HG03095 (cell line): Measurements from ENCODE around the gene DPYD.
"Not testable (repeated sequence)": the region's sequence is repeated elsewhere in the genome, so short reads cannot be mapped to it uniquely, and the experiment has no call there.

Source experiments
- ATAC-seq: cut with Tn5 transposase; IDR thresholded peaks from one replicate; pipeline ENCODE4 v1.9.1; 2021; ENCODE audit warnings: moderate library complexity; ENCODE audit not compliant: unreplicated experiment

The DPYD gene

DNA sequence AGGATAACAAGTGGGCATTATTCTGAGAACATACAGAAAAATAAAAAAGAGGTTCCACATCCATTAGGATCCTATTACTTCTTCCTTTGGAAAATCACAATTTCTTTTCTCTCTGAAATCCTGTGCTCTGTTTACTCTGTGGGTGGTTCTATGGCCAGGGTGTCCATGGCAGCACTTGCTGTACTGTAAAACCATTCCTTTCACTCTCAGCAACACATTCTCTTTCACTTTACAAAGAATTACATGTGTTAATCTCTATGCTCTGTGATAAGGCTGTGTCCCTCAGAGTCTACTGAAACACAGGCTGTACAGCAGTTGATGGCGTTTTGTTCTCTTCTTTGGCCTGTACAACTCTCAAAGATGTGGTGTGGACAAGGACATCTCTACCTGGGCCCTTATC is 675.2 kb downstream of the DPYD start:
- no peak for ATAC-seq

DNA sequence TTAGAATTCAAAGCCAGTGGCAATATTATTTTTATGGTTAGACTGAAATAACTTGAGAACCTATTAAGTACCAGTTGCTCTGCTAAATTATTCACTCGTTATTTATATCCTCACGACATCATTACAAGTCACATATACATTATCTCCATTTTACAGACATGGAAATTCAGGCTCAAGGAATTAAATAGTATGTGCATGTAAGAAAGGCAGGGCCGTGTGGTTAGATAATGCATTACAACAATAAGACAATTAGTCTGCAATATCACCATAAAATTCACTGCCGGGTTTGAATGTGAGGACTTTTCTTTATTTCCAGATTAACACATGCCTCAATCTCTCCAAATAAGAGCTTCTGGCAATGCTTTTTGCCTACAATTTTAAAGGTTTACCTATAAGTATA is 675.8 kb downstream of the DPYD start:
- ATAC-seq: no peak

DNA sequence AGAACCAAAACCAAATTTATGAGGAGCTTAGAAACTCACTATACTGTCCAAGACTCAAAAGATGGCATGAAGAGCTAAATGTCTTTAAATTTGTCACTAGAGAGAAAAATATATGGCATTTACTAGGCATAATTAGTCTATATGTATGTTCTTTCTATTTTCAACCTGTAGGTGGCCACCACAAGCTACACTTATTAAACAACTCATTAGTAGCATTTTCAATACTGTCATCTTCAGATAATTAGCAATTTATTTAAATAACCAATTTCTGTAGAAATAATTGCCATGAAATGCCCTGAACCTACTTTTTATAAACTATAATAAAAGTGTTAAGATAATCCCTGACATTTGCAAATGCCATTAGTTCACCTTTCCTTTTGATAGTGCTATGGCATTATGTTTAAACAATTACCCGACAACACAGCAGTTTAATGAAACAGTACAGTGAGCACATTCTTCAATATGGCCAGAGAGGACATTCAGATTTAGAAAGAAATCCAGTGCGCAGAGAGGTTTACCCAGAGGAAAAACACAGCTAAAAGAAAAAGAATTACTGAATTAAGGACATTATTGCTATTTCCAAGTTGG is 676.8 kb downstream of the DPYD start:
- no peak for ATAC-seq

DNA sequence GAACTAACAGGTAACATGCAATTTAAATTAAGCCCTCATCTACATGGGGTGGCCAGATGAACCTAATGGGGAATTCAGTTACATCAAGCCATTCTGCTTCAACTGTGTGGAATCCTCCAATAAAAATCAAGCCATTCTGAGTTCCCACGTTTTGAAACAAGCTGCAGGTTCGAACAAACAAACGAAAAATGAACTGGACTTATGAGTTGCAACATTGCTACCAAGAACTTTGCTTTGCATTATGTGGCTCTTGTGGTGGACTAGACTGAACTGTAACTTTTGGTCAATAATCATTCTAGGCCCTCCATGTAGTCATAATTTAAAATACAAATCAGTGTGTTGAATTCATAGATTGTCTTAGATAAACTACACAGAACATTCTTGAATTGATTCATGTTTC is 682.0 kb downstream of the DPYD start:
- ATAC-seq: no peak

DNA sequence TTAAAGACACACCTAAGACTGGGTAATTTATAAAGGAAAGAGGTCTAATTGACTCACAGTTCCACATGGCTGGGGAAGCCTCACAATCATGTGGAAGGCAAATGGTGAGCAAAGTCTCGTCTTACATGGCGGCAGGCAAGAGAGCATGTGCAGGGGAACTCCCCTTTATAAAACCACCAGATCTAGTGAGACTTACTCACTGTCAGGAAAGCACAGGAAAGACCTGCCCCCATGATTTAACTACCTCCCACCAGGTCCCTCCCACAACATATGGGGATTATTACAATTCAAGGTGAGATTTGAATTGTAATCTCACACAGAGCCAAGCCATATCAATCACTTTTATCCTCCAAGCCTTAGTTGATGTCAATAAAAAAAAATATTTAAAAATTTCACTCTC is 689.5 kb downstream of the DPYD start:
- ATAC-seq: not testable (repeated sequence)

DNA sequence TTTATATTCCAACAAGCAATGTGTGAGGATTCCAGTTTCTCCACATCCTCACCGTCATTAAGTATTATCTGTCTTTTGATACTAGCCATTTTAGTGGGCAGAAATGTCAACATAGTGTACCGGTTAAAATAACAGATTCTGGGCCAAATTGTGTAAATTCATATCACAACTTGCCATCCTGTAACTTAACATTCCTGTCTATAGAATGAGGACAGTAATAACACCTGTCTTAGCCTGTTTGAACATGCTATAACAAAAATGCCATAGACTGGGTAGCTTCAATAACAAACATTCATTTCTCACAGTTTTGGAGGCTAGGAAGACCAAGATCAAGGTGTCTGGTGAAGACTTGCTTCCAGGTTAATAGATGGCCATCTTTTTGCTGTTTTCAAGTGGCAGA is 708.2 kb downstream of the DPYD start:
- no peak for ATAC-seq

DNA sequence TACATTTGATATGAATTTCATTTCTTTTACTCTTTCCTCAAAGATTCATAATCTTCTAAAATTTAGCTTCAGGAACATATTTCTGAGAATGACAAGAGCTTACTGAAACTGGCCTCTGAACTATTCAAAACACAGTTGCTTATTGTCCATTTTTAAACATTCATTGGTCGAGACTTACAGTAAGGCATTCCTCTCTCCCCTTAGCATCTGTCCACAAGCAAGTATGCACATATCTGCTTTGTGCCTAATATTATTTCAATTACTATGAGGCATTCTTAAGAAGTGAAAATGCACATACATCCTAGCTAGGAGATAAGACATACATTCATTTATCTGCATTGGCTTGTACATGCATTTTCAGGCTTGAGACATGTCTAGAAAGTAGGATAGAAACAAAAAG is 710.5 kb downstream of the DPYD start:
- no peak for ATAC-seq

DNA sequence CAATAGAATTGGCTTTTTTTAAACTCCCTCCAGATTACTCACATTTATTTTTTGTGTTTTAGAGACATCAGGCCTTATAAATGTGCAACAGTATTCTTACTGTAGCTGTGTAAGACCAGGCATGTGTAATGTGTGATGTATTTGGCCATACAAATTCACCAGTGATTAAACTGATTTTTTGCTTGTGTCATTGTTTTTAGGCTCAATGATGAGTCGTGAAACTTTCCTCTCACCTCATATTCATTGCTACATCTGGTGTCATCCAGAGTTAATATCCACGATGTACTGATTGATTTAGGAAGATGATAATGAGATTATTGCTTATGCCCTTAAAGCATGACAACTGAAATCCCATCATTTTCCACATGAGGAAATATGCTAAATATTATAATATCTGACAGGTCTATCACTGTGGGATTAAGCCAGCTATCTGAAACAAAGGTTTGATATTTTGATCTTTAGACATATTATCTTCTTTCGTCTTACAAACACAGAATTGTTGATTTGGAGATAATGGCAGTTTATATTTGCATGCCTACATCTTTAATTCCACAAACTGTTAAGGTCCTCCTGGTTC is 711.4 kb downstream of the DPYD start:
- ATAC-seq: no peak

DNA sequence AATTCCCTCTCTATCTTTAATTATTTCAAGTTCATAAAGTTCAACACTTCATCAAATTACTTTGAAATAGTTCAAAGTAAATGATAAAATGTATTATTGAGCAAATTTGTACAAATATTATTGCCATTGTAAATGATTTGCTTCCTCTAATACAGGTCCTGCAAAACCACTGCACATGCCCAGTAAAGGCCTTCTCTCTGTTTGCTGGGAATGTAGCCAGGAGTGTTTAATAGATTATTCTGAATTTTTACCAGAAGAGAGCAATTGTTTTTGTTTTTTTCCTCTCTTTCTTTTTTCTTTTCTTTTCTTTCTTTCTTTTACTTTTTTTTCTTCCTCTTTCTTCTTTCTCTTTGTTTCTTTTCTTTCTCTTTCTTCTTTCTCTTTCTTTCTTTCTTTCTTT is 713.0 kb downstream of the DPYD start:
- ATAC-seq: no peak

DNA sequence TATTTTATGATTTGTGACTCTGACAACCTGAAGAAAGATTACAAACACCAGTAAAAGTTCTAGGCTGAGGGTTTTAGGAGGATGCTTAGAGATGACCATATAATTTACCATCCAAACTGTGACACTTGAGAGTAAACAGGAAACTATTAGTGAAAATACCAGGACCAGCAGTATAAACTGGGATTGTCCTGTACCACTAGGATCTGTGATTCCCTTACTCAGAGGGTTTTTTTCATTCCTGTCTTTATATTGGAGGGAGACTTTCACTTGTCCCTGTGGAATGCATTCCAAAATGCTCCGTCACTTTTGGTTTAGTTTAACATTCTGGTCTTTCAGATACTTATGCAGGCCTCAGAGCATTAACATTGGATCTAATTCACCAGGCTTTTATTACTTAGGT is 716.4 kb downstream of the DPYD start:
- ATAC-seq: no peak

DNA sequence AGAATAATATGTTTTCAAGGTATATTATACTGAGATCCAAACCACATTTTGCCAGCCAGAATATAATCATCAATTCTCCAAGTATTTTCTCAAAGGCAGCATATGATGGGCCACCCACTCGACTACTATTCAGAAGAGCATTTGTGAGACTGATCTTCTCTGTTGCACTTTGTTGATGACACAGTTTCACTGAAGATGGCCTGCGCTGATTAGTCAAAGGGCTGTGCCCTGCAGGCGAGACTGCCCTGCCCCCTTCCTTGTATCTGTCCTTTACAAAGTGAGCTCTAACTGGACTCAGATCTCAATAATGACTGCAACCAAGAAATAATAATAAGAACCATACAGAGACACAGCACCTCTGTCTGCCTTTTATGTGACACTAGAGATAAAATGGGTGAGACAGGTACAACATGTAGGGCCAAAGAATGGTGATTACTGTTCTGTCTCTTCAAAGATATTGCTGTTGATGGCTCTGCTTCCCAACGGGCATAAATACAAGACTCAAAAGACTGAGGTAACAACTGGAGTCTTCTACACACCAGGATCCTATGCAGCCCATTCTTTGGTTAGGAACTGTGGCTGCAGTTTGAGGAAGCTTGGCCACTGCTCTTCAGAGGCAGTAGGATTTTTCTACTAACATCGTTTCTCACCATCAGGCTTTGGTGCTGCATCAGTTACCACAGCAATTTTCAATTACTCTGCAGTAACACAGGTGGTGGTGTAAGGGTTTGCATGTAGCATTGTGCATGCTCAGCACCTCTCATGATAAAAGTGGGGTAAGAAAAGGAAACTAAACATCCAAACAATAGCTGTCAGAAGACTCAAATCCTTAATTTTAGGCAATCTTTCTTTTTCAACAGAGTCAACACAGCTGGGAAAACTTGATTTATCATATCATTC is 718.1 kb downstream of the DPYD start:
- no peak for ATAC-seq

DNA sequence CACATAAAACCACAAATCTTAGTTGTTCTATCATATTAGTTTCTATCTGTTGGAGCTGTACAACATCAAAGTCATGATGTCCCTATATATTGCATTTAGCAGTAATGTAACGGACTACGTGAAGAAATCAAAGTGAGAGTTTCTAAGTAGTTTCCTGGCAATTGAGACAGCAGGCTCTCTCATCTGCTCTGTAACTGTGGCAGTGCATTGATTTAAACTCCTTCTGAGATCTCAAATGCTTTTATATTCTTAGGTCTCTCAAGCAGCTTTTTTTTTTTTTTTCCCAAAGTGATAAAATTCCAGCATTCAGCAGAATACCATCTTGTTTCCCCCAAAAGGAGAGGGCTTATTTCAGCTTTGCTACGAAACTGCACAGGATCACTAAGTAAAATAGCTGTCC is 719.2 kb downstream of the DPYD start:
- no peak for ATAC-seq

DNA sequence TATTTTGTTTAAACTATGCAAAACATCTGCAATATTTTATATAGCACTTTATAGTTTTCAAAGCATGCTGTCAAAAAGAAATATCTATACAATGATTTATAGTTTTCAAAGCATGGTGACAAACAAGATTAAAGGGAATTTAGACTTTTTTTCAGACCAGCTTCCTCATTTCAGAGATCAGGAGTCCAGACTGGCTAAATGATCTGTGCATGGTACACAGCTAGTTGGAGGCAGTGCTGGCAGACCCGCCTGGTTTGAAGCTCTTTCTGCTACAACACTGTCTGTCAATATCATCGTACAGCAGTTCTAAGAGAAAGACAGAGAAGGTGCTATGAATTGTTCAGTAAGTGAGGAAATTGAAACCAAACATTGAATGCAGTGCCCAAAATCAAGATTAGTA is 720.2 kb downstream of the DPYD start:
- no peak for ATAC-seq

DNA sequence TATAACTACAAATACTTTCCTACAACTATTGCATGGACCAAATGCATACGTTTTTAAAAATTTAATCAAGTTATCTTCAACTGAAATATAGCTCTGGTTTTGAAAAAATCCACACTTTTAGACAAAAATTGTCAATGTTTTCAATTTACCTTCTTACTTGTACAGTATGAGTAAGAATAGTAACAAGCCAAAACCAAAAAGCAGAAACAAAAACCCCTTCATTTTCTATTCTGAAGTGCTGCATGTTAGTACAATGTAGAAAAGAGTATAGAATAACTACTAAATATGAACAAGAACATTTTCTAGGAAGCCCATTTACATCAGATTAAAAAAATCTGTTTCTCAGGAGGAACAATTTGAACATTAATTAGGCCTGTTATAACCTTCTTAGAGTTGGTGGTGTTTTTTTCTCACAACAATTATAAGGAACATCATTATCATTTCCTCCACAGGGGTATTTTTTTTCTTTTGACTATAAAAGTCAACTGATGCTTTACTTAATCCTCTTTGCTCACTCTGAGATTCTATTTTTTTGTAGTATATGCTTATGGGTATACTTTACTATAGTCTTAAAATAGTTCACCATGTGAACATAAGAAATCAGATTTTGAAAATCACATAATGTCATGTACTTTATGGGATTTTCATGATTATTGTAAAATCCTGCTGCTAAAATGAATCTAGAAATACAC is 723.9 kb downstream of the DPYD start:
- no peak for ATAC-seq

DNA sequence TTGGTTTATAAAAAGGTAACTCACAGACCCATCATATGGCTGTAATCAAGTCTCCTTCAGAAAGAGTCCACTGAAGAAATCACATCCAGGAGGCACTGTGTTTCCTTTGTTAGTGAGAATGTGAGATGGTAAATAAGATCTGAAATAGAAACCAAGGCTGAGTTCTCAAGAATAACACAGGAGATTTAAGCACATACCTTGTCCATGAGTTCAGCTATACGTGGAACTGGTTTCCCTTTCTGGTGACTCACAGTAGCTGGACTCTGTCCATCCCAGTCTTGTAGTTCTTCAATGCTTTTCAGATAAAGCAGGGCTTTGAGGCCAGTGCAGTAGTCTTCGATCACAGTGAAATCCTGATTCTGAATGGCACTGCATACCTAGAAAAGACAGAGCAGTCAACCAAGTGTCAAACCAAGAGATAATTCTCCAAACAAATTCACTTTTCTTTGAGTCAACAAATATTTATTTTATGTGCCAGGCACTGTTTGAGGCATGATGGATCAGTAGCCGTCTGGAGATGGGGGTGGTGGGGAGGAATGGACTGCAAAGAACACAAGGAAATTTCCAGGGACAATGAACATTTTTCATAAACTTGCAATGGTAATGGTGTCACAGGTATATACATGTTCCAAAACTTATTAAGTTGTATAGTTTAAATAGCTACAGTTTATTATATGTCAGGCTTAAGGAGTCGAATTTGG is 727.8 kb downstream of the DPYD start:
- no peak for ATAC-seq

DNA sequence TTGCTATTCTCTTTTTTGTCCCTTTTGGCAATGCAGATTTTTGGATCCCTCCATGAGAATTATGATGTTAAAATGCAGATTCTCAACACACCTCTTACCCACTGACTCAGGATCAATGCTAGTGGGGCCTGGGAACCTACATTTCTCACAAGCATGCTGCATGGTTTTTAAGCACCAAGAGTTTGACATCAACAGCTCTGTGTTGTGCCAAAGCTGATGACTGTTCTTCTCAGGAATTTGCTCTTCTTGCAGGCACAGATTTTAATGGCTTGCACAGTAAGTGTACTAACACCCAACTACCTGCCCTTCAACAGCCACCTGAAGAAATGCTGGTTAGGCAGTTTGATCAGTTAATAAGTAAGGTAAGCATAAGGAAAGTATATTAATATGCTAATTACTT is 730.5 kb downstream of the DPYD start:
- no peak for ATAC-seq

DNA sequence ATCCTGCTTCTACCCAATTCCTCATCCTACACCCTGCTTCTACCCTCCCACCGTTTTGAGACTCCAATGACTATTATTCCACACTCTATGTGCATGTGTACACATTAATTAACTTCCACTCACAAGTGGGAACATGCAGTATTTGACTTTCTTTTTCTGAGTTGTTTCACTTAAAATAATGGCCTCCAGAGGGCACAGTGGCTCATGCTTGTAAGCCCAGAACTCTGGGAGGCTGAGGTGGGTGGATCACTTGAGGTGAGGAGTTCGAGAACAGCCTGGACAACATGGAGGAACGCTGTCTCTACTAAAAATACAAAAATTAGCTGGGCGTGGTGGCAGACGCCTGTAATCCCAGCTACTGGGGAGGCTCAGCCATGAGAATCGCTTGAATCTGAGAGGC is 734.5 kb downstream of the DPYD start:
- no peak for ATAC-seq

DNA sequence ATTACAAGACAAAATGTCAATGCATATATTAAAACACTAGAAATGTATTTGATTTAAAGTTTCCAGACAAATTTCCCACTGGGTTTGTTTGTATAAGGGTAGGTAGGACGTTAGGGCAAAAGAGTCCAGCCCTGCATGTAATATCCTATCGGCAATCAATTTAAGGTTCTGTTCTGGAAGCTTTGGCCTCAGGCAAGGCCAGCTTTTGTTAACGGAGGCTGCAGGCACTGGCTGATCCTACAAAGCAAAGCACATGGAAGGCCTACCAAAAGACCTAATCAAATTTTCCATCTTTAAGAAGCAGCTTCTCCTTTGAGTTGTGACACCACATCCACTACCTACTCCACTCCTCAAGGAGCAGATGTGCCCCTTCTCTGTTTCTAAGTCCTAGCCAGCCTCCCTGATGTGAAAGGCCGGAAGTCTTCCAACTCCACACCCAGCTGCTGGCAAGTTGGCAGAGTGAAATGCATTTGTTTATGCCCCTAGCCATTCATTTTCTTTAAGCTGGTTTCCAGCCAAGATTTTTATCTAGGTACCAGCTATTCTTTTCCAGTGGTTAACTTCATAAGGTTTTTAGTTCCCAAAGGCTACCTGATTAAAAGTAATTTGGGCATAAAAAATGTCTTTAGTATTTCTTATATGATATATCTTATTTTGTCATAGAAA is 746.7 kb downstream of the DPYD start:
- ATAC-seq: no peak

DNA sequence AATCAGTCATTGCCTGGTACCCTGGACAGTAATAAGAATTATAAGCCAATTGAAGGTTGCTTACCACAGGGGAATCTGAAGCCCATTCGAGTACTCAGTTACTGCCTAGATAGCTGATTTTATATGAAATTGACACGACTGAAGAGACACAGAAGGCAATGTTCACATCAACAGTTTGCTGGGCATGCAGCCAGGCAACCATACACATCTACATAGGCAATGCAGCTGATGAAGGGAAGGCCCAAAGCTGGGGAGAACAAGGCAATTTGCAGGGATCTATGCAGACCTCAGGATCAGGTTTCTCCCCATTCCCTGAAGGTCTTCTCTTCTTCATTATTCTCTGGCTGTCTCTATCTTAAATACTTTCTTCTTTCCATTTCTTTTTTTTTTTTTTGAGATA is 750.5 kb downstream of the DPYD start:
- no peak for ATAC-seq

DNA sequence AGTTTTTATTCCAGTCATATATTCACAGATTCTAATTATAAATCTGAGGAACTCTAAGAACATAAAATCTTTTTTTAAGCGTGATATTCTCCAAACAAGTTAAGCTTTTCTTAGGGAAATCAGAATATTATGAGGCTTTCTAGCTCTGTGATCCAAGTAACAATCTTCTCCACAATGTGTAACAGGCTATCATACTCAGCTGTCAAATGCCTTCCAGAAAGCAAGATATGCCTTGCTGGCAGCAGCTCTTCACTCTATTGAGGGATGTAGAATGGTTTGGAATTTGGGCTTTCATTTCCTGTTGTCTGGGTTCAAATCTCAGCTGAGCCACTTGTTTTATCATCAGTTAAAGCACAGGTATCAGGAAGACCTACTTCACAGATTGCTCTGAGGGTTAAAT is 752.8 kb downstream of the DPYD start:
- no peak for ATAC-seq

DNA sequence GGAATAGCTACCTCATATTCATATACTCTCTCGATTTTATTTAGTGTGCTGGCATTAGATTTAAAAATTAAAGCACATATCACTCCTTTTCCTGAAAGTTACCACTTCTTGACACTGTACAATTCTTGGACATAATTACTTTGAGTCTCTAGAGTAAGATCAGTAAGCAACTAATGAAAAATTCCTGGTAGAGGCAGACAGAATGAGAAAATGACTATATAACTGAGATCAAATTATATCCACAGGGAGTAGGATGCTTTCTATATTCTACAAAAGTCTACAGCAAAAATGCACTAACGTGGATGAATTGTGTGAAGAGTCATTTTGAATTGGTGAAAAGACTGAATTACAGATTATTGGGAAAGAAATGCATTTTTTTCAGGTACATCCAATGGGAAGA is 753.6 kb downstream of the DPYD start:
- no peak for ATAC-seq
